GM12878 (cell line): ENCODE results near the gene APBA3. TPM values are rescaled to one million over a fixed set of nuclear protein-coding genes. Genes with fewer than 3 reads are reported as not detected.

Source experiments
- ATAC-seq: fragments of 200-7000 bp; cut with Tn5 transposase; 3 replicates; pipeline ENCODE4 v1.9.1; 2020; ENCODE audit warnings: mild to moderate bottlenecking, moderate library complexity
- BruUV-seq: library from RNA; stranded (reverse); fragments of 400-500 nt; replicated peaks from 2 replicates; lab custom pipeline; 2021; lab: Mats Ljungman, UMichigan
- CTCF ChIA-PET: fragments of 300-600 bp; sonication (Branson Sonifier 250); formaldehyde crosslinking; extraction: SDS; loops from one replicate; lab custom pipeline; 2021; ENCODE audit warnings: inconsistent platforms; lab: Yijun Ruan, JAX
- POLR2A ChIA-PET: fragments of 350-600 bp; formaldehyde crosslinking; extraction: SDS; loops from one replicate; lab custom pipeline; 2021; ENCODE audit warnings: inconsistent platforms; lab: Charles Lee
- RAD21 ChIA-PET: fragments of 300-600 bp; sonication (Branson Sonifier 250); formaldehyde crosslinking; loops from one replicate; lab custom pipeline; 2023; ENCODE audit warnings: antibody characterized with exemption; ENCODE audit not compliant: unreplicated experiment; lab: Charles Lee
- SMC1A ChIA-PET: fragments of 300-600 bp; sonication (Branson Sonifier 250); formaldehyde crosslinking; loops from one replicate; lab custom pipeline; 2023; ENCODE audit not compliant: unreplicated experiment, uncharacterized antibody; lab: Charles Lee
- DNase-seq: peaks from one replicate; pipeline ENCODE4 v3.0.0-alpha.2; 2011; ENCODE audit warnings: low read depth, low spot score
- FAIRE-seq: peaks from 3 replicates; lab custom pipeline; 2011; peaks lifted over from hg19 to GRCh38; lab: Jason Lieb, UNC
- H2AFZ ChIP-seq: 2 replicates; pipeline ENCODE4 v1.6.0; 2011; ENCODE audit warnings: low read depth, low read length, control low read depth; ENCODE audit not compliant: control insufficient read depth
- H3K27ac ChIP-seq: 2 replicates; pipeline ENCODE4 v1.5.1; 2011; ENCODE audit warnings: control low read depth; ENCODE audit not compliant: control insufficient read depth, insufficient read depth
- H3K27me3 ChIP-seq, 2 experiments: replicated peaks in 1 of 2; 2 replicates each; pipeline versions ENCODE4 v1.6.0 to v1.6.1; 2011; ENCODE audit warnings: low read length in 1 of 2; ENCODE audit not compliant: control insufficient read depth in 2 of 2, insufficient read depth in 2 of 2
- H3K36me3 ChIP-seq, 2 experiments: 2 replicates each; pipeline ENCODE4 v1.5.1; 2011; ENCODE audit warnings: low read length in 1 of 2; ENCODE audit not compliant: control insufficient read depth in 2 of 2, insufficient read depth in 2 of 2
- H3K4me1 ChIP-seq: 2 replicates; pipeline ENCODE4 v1.6.1; 2011; ENCODE audit warnings: mild to moderate bottlenecking, low read length, moderate library complexity, mixed read lengths; ENCODE audit not compliant: control insufficient read depth, insufficient read depth
- H3K4me2 ChIP-seq: 2 replicates; pipeline ENCODE4 v1.6.0; 2011; ENCODE audit warnings: control low read depth; ENCODE audit not compliant: control insufficient read depth, insufficient read depth
- H3K4me3 ChIP-seq: fragments of 200-600 bp; sonication (generic); 2 replicates; pipeline ENCODE4 v1.5.1; 2016
- H3K79me2 ChIP-seq: 2 replicates; pipeline ENCODE4 v1.6.0; 2011; ENCODE audit warnings: low read length; ENCODE audit not compliant: control insufficient read depth, insufficient read depth
- H3K9ac ChIP-seq: 2 replicates; pipeline ENCODE4 v1.8.0; 2011; ENCODE audit warnings: low read length, control low read depth, mixed read lengths; ENCODE audit not compliant: control insufficient read depth, insufficient read depth
- H3K9me3 ChIP-seq: replicated peaks from 3 replicates; pipeline ENCODE4 v1.5.1; 2011; ENCODE audit warnings: mild to moderate bottlenecking, low read length; ENCODE audit not compliant: control insufficient read depth, insufficient read depth
- H4K20me1 ChIP-seq: 2 replicates; pipeline ENCODE4 v1.6.0; 2011; ENCODE audit not compliant: control insufficient read depth, insufficient read depth
- CHD2 ChIP-seq: IDR thresholded peaks from 2 replicates; pipeline ENCODE4 v1.6.1; 2011; ENCODE audit warnings: low read depth, low read length, improper control_type of control experiment, borderline replicate concordance
- GABPA ChIP-seq: IDR thresholded peaks from 2 replicates; pipeline ENCODE4 v1.6.1; 2014; ENCODE audit warnings: antibody characterized with exemption, low read depth, mild to moderate bottlenecking, inconsistent platforms
- MEF2A ChIP-seq: IDR thresholded peaks from 2 replicates; pipeline ENCODE4 v1.6.1; 2011; ENCODE audit warnings: low read depth, mild to moderate bottlenecking, low read length, moderate library complexity; ENCODE audit not compliant: insufficient read depth
- NFYB ChIP-seq: IDR thresholded peaks from 2 replicates; pipeline ENCODE4 v1.6.1; 2011; ENCODE audit warnings: low read depth, mild to moderate bottlenecking, low read length, improper control_type of control experiment, moderate library complexity; ENCODE audit not compliant: insufficient read depth
- NR2F1 ChIP-seq: fragments of 450-650 bp; conservative IDR thresholded peaks from 2 replicates; pipeline ENCODE4 v1.6.1; 2017; ENCODE audit warnings: mild to moderate bottlenecking
- TCF7 ChIP-seq: IDR thresholded peaks from 2 replicates; pipeline ENCODE4 v1.6.1; 2014; ENCODE audit warnings: antibody characterized with exemption, borderline replicate concordance
- WGBS: methylation state at CpG from one replicate; pipeline ENCODE4 v1.1.6; 2016; ENCODE audit warnings: low lambda C conversion rate; ENCODE audit not compliant: insufficient replicate concordance, insufficient coverage; ENCODE audit errors: missing lambda C conversion rate; 5-methylcytosine and 5-hydroxymethylcytosine counted together
- in situ Hi-C: fragments of 300-500 bp; cut with MboI; formaldehyde crosslinking; loops from 9 replicates; pipeline ENCODE4 v1.14.3; 2018; ENCODE audit warnings: mixed read lengths
- intact Hi-C: fragments of 100-400 bp; cut with micrococcal nuclease; formaldehyde crosslinking; loops from one replicate; pipeline ENCODE4 v1.14.2; 2022; ENCODE audit not compliant: unreplicated experiment
- polyA plus RNA-seq, 11 experiments: library from polyadenylated mRNA; depleted of rRNA in 4 of 11; unstranded in 6 of 11; stranded (reverse) in 5 of 11; fragments of >200 nt; fragmentation: Nextera tagmentation in 4 of 11; fragmentation: Illumina TruSeq in 1 of 11; extraction: Ambion mirVana in 4 of 11; extraction: Trizol in 1 of 11; gene quantifications; 1 replicate in 1 of 11; 2 replicates in 10 of 11; pipeline versions ENCODE4 v1.2.1 to v1.2.3, GENCODE V29; 2011 to 2016; ENCODE audit warnings: inconsistent platforms in 2 of 11, missing spikeins in 2 of 11, low read depth in 1 of 11
- total RNA-seq, 4 experiments: library from RNA; depleted of rRNA in 3 of 4; stranded (reverse); fragments of >200 nt in 3 of 4; fragmentation: Illumina TruSeq in 1 of 4; extraction: Trizol in 1 of 4; gene quantifications; 2 replicates each; pipeline versions ENCODE4 v1.2.1 to v1.2.3, GENCODE V29; 2013 to 2021

Gene APBA3
- total and polyA plus RNA-seq, 10 of the 15 experiments (the other 5 are each of a cell fraction or from before 2014, with no cell fraction given): 0.31 to 36.4 (median 18.3) TPM

- ChIA-PET RAD21 (no interaction called here), SMC1A (no interaction called here), CTCF (no interaction called here), POLR2A (no interaction called here)
- Histone ChIP-seq H3K9ac (no peak overlapping the region), H3K4me2 (no peak overlapping the region), H3K27me3 (peaks cover 2 to 4% of the 10 kb centered on the region in 2 experiments; a peak in 3 of 4 replicates), H3K36me3 (no peaks in the 10 kb centered on the region), H3K4me1 (0 out of 2 replicates have a peak, but pooled peaks cover 4% of the 10 kb centered on the region), H4K20me1 (no peaks in the 10 kb centered on the region), H3K79me2 (no peaks in the 10 kb centered on the region), H3K9me3 (no peaks in the 10 kb centered on the region; the same call in 2 of the 3 replicates), H2AFZ (no peak overlapping the region), H3K4me3 (no peak overlapping the region), H3K27ac (no peak overlapping the region)
- FAIRE-seq (no peak), DNase-seq (no peak), ATAC-seq (no peak)
- TF ChIP-seq CHD2: no peak
- no peak for TF ChIP-seq GABPA
- no peak for TF ChIP-seq NFYB
- intact Hi-C loops (no loop called here), in situ Hi-C loops (no loop called here)
- BruUV-seq: no TSS peak
- WGBS: 25% methylated on average over 21 of the region's 21 CpGs
These were observed 39.5 kb upstream of the APBA3 start for GRCh38 chr19:3800996-3801395.

DNA sequence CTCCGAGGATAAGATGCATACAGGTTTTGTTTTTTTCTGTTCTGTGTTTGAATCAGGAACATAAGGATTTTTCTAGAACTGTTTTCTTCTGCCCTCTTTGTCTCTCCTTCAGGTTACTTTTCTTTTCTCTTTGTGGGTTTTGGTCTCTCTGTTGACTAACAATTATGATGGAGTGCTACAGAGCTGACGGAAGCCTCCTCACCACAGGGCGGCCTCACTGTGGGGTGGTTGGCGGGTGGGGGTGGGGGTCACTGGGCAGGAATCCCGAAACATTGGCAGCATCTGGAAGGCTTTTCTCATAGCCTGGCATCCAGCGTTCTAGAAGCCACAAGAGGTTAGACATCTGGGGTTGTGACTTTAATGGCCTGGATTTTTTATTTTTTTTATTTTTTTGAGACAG lies 36.6 kb upstream of the APBA3 start:
- 0 out of 2 replicates have a peak, but pooled peaks cover 4% of the 10 kb centered on the region for H3K4me1 ChIP-seq
- BruUV-seq: no TSS peak
- no peaks in the 10 kb centered on the region; the same call in 1 of the 3 replicates for H3K9me3 ChIP-seq
- H2AFZ ChIP-seq: no peak overlapping the region
- intact Hi-C loops (no loop called here), in situ Hi-C loops (no loop called here)
- POLR2A ChIA-PET: no interaction called here
- no peak overlapping the region for H3K4me3 ChIP-seq
- H3K36me3 ChIP-seq: no peaks in the 10 kb centered on the region
- TF ChIP-seq NR2F1 (no peak), TCF7 (no peak), MEF2A (no peak)
- H3K9ac ChIP-seq: no peak overlapping the region
- no peak for FAIRE-seq
- peaks cover 2 to 4% of the 10 kb centered on the region in 2 experiments; a peak in 3 of 4 replicates for H3K27me3 ChIP-seq
- no peak for ATAC-seq
- no peak overlapping the region for H3K27ac ChIP-seq
- H3K4me2 ChIP-seq: no peak overlapping the region
- SMC1A ChIA-PET: no interaction called here
- RAD21 ChIA-PET: no interaction called here
- H4K20me1 ChIP-seq: no peaks in the 10 kb centered on the region
- no peaks in the 10 kb centered on the region for H3K79me2 ChIP-seq
- no peak for DNase-seq
- CTCF ChIA-PET: interaction anchor here (0.6 kb wide), 2 partner anchors 106 to 357 kb away, joined by 3 read pairs; no protein-coding TSS in a partner anchor
- WGBS: 31% methylated on average over 6 of the region's 6 CpGs
